ENCODE data around the gene OR10H5.

OR10H5 gene

GRCh38 chr19:15850385-15850784, 62.9 kb downstream of the OR10H5 start:
- no peak for FAIRE-seq
